Brain microvascular endothelial cell (primary cell): Measurements from ENCODE around the gene PRX.

Experiments used
- DNase-seq: peaks from one replicate; pipeline ENCODE4 v3.0.0-alpha.2; 2020
- H3K27ac ChIP-seq: fragments of 250-450 bp; sonication (Bioruptor Pico); 2 replicates; pipeline ENCODE4 v1.5.1; 2020; ENCODE audit warnings: mild to moderate bottlenecking, moderate library complexity
- H3K27me3 ChIP-seq: fragments of 250-450 bp; sonication (Bioruptor Pico); replicated peaks from 2 replicates; pipeline ENCODE4 v1.5.1; 2020; ENCODE audit warnings: mild to moderate bottlenecking
- H3K36me3 ChIP-seq: fragments of 250-450 bp; sonication (Bioruptor Pico); replicated peaks from 2 replicates; pipeline ENCODE4 v1.5.1; 2020; ENCODE audit warnings: mild to moderate bottlenecking
- H3K4me3 ChIP-seq: 2 replicates; pipeline ENCODE4 v1.5.1; 2011; ENCODE audit warnings: low read depth, mild to moderate bottlenecking, control low read depth, low read length, moderate library complexity
- in situ Hi-C: cut with HindIII; loops from 2 replicates; pipeline ENCODE4 v1.10.0; 2017; ENCODE audit warnings: low sequenced_read_pairs, low pct_ligation_motif_present
- TF ChIP-seq, protein P1 (sequence below): IDR thresholded peaks from 2 replicates; pipeline ENCODE4 v1.5.1; 2011; ENCODE audit warnings: low read depth, mild to moderate bottlenecking, moderate library complexity, low read length, control low read depth, inconsistent platforms; ENCODE audit errors: missing control alignments

Gene PRX

GRCh38 chr19:40380199-40381037 lies 32.8 kb downstream of the PRX start:
- DNase-seq, result no peak
- in situ Hi-C loops, result no loop called here
- TF ChIP-seq, protein P1, sequence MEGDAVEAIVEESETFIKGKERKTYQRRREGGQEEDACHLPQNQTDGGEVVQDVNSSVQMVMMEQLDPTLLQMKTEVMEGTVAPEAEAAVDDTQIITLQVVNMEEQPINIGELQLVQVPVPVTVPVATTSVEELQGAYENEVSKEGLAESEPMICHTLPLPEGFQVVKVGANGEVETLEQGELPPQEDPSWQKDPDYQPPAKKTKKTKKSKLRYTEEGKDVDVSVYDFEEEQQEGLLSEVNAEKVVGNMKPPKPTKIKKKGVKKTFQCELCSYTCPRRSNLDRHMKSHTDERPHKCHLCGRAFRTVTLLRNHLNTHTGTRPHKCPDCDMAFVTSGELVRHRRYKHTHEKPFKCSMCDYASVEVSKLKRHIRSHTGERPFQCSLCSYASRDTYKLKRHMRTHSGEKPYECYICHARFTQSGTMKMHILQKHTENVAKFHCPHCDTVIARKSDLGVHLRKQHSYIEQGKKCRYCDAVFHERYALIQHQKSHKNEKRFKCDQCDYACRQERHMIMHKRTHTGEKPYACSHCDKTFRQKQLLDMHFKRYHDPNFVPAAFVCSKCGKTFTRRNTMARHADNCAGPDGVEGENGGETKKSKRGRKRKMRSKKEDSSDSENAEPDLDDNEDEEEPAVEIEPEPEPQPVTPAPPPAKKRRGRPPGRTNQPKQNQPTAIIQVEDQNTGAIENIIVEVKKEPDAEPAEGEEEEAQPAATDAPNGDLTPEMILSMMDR, result no peak
- H3K36me3 ChIP-seq, result peaks cover 13% of the 10 kb centered on the region
- no peak overlapping the region for H3K4me3 ChIP-seq
- H3K27me3 ChIP-seq, result no peaks in the 10 kb centered on the region
- no peak overlapping the region for H3K27ac ChIP-seq

- Histone ChIP-seq H3K27me3 (no peaks in the 10 kb centered on the region), H3K36me3 (peaks cover 15% of the 10 kb centered on the region), H3K27ac (no peak overlapping the region), H3K4me3 (no peak overlapping the region)
- TF ChIP-seq, protein P1, result no peak
- in situ Hi-C loops, result no loop called here
- DNase-seq, result no peak
These were observed 33.6 kb downstream of the PRX start for GRCh38 chr19:40379446-40380198.

GRCh38 chr19:40378509-40378908 lies 34.7 kb downstream of the PRX start:
- Histone ChIP-seq H3K27ac (no peak overlapping the region), H3K4me3 (no peak overlapping the region), H3K27me3 (no peaks in the 10 kb centered on the region), H3K36me3 (peaks cover 21% of the 10 kb centered on the region)
- DNase-seq, result no peak
- TF ChIP-seq, protein P1, result no peak
- in situ Hi-C loops, result no loop called here

GRCh38 chr19:40377876-40378385 lies 35.2 kb downstream of the PRX start:
- no peak overlapping the region for H3K27ac ChIP-seq
- in situ Hi-C loops, result no loop called here
- H3K4me3 ChIP-seq, result no peak overlapping the region
- no peak for DNase-seq
- H3K27me3 ChIP-seq, result no peaks in the 10 kb centered on the region
- TF ChIP-seq, protein P1, result no peak
- peaks cover 23% of the 10 kb centered on the region for H3K36me3 ChIP-seq

- Histone ChIP-seq H3K4me3 (no peak overlapping the region), H3K27me3 (no peaks in the 10 kb centered on the region), H3K27ac (no peak overlapping the region), H3K36me3 (peaks cover 33% of the 10 kb centered on the region)
- TF ChIP-seq, protein P1, result no peak
- DNase-seq, result no peak
- in situ Hi-C loops, result no loop called here
These were observed 36.8 kb downstream of the PRX start for GRCh38 chr19:40376286-40376862.
